GM12878 (cell line): ENCODE data around the gene RALGPS1. TPM values are rescaled to one million over a fixed set of nuclear protein-coding genes. Genes with fewer than 3 reads are reported as not detected.

Source experiments
- ATAC-seq: fragments of 200-7000 bp; cut with Tn5 transposase; 3 replicates; pipeline ENCODE4 v1.9.1; 2020; ENCODE audit warnings: mild to moderate bottlenecking, moderate library complexity
- BruUV-seq: library from RNA; stranded (reverse); fragments of 400-500 nt; replicated peaks from 2 replicates; lab custom pipeline; 2021; lab: Mats Ljungman, UMichigan
- CTCF ChIA-PET: fragments of 300-600 bp; sonication (Branson Sonifier 250); formaldehyde crosslinking; extraction: SDS; loops from one replicate; lab custom pipeline; 2021; ENCODE audit warnings: inconsistent platforms; lab: Yijun Ruan, JAX
- POLR2A ChIA-PET: fragments of 350-600 bp; formaldehyde crosslinking; extraction: SDS; loops from one replicate; lab custom pipeline; 2021; ENCODE audit warnings: inconsistent platforms; lab: Charles Lee
- RAD21 ChIA-PET: fragments of 300-600 bp; sonication (Branson Sonifier 250); formaldehyde crosslinking; loops from one replicate; lab custom pipeline; 2023; ENCODE audit warnings: antibody characterized with exemption; ENCODE audit not compliant: unreplicated experiment; lab: Charles Lee
- SMC1A ChIA-PET: fragments of 300-600 bp; sonication (Branson Sonifier 250); formaldehyde crosslinking; loops from one replicate; lab custom pipeline; 2023; ENCODE audit not compliant: unreplicated experiment, uncharacterized antibody; lab: Charles Lee
- DNase-seq: peaks from one replicate; pipeline ENCODE4 v3.0.0-alpha.2; 2011; ENCODE audit warnings: low read depth, low spot score
- FAIRE-seq: peaks from 3 replicates; lab custom pipeline; 2011; peaks lifted over from hg19 to GRCh38; lab: Jason Lieb, UNC
- H2AFZ ChIP-seq: 2 replicates; pipeline ENCODE4 v1.6.0; 2011; ENCODE audit warnings: low read depth, low read length, control low read depth; ENCODE audit not compliant: control insufficient read depth
- H3K27ac ChIP-seq: 2 replicates; pipeline ENCODE4 v1.5.1; 2011; ENCODE audit warnings: control low read depth; ENCODE audit not compliant: control insufficient read depth, insufficient read depth
- H3K27me3 ChIP-seq, 2 experiments: replicated peaks in 1 of 2; 2 replicates each; pipeline versions ENCODE4 v1.6.0 to v1.6.1; 2011; ENCODE audit warnings: low read length in 1 of 2; ENCODE audit not compliant: control insufficient read depth in 2 of 2, insufficient read depth in 2 of 2
- H3K36me3 ChIP-seq, 2 experiments: 2 replicates each; pipeline ENCODE4 v1.5.1; 2011; ENCODE audit warnings: low read length in 1 of 2; ENCODE audit not compliant: control insufficient read depth in 2 of 2, insufficient read depth in 2 of 2
- H3K4me1 ChIP-seq: 2 replicates; pipeline ENCODE4 v1.6.1; 2011; ENCODE audit warnings: mild to moderate bottlenecking, low read length, moderate library complexity, mixed read lengths; ENCODE audit not compliant: control insufficient read depth, insufficient read depth
- H3K4me2 ChIP-seq: 2 replicates; pipeline ENCODE4 v1.6.0; 2011; ENCODE audit warnings: control low read depth; ENCODE audit not compliant: control insufficient read depth, insufficient read depth
- H3K4me3 ChIP-seq: fragments of 200-600 bp; sonication (generic); 2 replicates; pipeline ENCODE4 v1.5.1; 2016
- H3K79me2 ChIP-seq: 2 replicates; pipeline ENCODE4 v1.6.0; 2011; ENCODE audit warnings: low read length; ENCODE audit not compliant: control insufficient read depth, insufficient read depth
- H3K9ac ChIP-seq: 2 replicates; pipeline ENCODE4 v1.8.0; 2011; ENCODE audit warnings: low read length, control low read depth, mixed read lengths; ENCODE audit not compliant: control insufficient read depth, insufficient read depth
- H3K9me3 ChIP-seq: replicated peaks from 3 replicates; pipeline ENCODE4 v1.5.1; 2011; ENCODE audit warnings: mild to moderate bottlenecking, low read length; ENCODE audit not compliant: control insufficient read depth, insufficient read depth
- H4K20me1 ChIP-seq: 2 replicates; pipeline ENCODE4 v1.6.0; 2011; ENCODE audit not compliant: control insufficient read depth, insufficient read depth
- ATF7 ChIP-seq: fragments of 450-650 bp; IDR thresholded peaks from 2 replicates; pipeline ENCODE4 v1.6.1; 2016; ENCODE audit warnings: low read depth, mild to moderate bottlenecking
- ESRRA ChIP-seq: IDR thresholded peaks from 2 replicates; pipeline ENCODE4 v1.6.1; 2012; ENCODE audit warnings: mild to moderate bottlenecking, low read length, improper control_type of control experiment
- JUND ChIP-seq: IDR thresholded peaks from 2 replicates; pipeline ENCODE4 v1.6.1; 2012; ENCODE audit warnings: low read depth, mild to moderate bottlenecking, low read length, improper control_type of control experiment, moderate library complexity
- NR2C2 ChIP-seq: IDR thresholded peaks from 2 replicates; pipeline ENCODE4 v1.6.1; 2011; ENCODE audit warnings: borderline replicate concordance, low read depth; ENCODE audit not compliant: control insufficient read depth, insufficient read length
- POU2F2 ChIP-seq: IDR thresholded peaks from 3 replicates; pipeline ENCODE4 v1.6.1; 2011; ENCODE audit warnings: low read depth, mild to moderate bottlenecking, low read length, borderline replicate concordance
- SUPT20H ChIP-seq: IDR thresholded peaks from 2 replicates; pipeline ENCODE4 v1.6.1; 2011; ENCODE audit warnings: low read depth, mild to moderate bottlenecking, low read length, moderate library complexity, borderline replicate concordance; ENCODE audit not compliant: control insufficient read depth
- ZNF24 ChIP-seq: fragments of 450-650 bp; IDR thresholded peaks from 2 replicates; pipeline ENCODE4 v1.6.1; 2017; ENCODE audit warnings: antibody characterized with exemption, mild to moderate bottlenecking
- WGBS: methylation state at CpG from one replicate; pipeline ENCODE4 v1.1.6; 2016; ENCODE audit warnings: low lambda C conversion rate; ENCODE audit not compliant: insufficient replicate concordance, insufficient coverage; ENCODE audit errors: missing lambda C conversion rate; 5-methylcytosine and 5-hydroxymethylcytosine counted together
- in situ Hi-C: fragments of 300-500 bp; cut with MboI; formaldehyde crosslinking; loops from 9 replicates; pipeline ENCODE4 v1.14.3; 2018; ENCODE audit warnings: mixed read lengths
- intact Hi-C: fragments of 100-400 bp; cut with micrococcal nuclease; formaldehyde crosslinking; loops from one replicate; pipeline ENCODE4 v1.14.2; 2022; ENCODE audit not compliant: unreplicated experiment
- polyA plus RNA-seq, 11 experiments: library from polyadenylated mRNA; depleted of rRNA in 4 of 11; unstranded in 6 of 11; stranded (reverse) in 5 of 11; fragments of >200 nt; fragmentation: Nextera tagmentation in 4 of 11; fragmentation: Illumina TruSeq in 1 of 11; extraction: Ambion mirVana in 4 of 11; extraction: Trizol in 1 of 11; gene quantifications; 1 replicate in 1 of 11; 2 replicates in 10 of 11; pipeline versions ENCODE4 v1.2.1 to v1.2.3, GENCODE V29; 2011 to 2016; ENCODE audit warnings: inconsistent platforms in 2 of 11, missing spikeins in 2 of 11, low read depth in 1 of 11
- total RNA-seq, 4 experiments: library from RNA; depleted of rRNA in 3 of 4; stranded (reverse); fragments of >200 nt in 3 of 4; fragmentation: Illumina TruSeq in 1 of 4; extraction: Trizol in 1 of 4; gene quantifications; 2 replicates each; pipeline versions ENCODE4 v1.2.1 to v1.2.3, GENCODE V29; 2013 to 2021
- TF ChIP-seq, protein P1 (sequence below): IDR thresholded peaks from 2 replicates; pipeline ENCODE4 v1.6.1; 2012; ENCODE audit warnings: improper control_type of control experiment, low read depth, low read length; ENCODE audit not compliant: insufficient replicate concordance

The RALGPS1 gene
- total and polyA plus RNA-seq, 10 of the 15 experiments (the other 5 are each of a cell fraction or from before 2014, with no cell fraction given): 0.13 to 5.6 (median 2.7) TPM

DNA sequence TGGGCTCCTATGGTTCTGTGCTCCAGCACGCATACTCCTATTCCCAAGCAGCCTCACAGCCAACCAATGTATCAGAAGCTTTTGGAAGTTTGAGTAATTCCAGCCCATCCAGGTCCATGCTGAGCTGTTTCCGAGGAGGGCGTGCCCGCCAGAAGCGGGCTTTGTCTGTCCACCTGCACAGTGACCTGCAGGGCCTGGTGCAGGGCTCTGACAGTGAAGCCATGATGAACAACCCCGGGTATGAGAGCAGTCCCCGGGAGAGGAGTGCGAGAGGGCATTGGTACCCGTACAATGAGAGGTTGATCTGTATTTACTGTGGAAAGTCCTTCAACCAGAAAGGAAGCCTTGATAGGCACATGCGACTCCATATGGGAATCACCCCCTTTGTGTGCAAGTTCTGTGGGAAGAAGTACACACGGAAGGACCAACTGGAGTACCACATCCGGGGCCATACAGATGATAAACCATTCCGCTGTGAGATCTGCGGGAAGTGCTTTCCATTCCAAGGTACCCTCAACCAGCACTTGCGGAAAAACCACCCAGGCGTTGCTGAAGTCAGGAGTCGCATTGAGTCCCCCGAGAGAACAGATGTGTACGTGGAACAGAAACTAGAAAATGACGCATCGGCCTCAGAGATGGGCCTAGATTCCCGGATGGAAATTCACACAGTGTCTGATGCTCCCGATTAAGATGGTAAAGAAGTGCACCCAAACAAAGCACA is 34.2 kb upstream of the RALGPS1 start (continued):
- TF ChIP-seq JUND: no peak
- TF ChIP-seq ATF7: no peak
- TF ChIP-seq ESRRA: no peak

DNA sequence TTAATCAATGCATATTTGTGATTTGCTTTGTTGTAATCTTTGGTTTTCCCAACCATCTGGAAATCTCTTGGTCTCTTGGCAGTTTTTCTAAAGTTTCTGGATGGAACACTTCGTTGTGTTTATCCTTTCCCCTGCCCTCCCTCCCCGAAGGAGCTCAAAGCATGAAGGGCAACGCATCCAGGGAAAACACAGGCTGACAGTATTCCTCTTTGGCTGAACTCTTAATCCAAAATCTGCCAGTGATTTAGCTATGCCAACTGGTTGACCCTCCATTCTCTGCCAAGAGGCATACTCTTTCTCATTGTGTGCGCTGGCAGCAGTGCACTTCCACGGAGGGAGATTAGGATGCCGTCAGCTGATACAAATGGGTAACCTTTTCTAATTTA is 33.6 kb upstream of the RALGPS1 start:
- ChIA-PET SMC1A (no interaction called here), POLR2A (no interaction called here), RAD21 (no interaction called here), CTCF (no interaction called here)
- intact Hi-C loops: no loop called here
- no peaks in the 10 kb centered on the region for H3K4me1 ChIP-seq
- in situ Hi-C loops: no loop called here
- H3K36me3 ChIP-seq: peaks cover 10 to 24% of the 10 kb centered on the region in 2 experiments
- no peak overlapping the region for H3K4me2 ChIP-seq
- WGBS: 98% methylated on average over 6 of the region's 6 CpGs
- H3K9ac ChIP-seq: no peak overlapping the region
- H3K79me2 ChIP-seq: no peaks in the 10 kb centered on the region; the same call in 1 of the 2 replicates
- no peak overlapping the region for H3K4me3 ChIP-seq
- BruUV-seq: no TSS peak
- H2AFZ ChIP-seq: no peak overlapping the region
- TF ChIP-seq SUPT20H (no peak), POU2F2 (no peak), NR2C2 (no peak), ZNF24 (no peak)
- TF ChIP-seq, protein P1, sequence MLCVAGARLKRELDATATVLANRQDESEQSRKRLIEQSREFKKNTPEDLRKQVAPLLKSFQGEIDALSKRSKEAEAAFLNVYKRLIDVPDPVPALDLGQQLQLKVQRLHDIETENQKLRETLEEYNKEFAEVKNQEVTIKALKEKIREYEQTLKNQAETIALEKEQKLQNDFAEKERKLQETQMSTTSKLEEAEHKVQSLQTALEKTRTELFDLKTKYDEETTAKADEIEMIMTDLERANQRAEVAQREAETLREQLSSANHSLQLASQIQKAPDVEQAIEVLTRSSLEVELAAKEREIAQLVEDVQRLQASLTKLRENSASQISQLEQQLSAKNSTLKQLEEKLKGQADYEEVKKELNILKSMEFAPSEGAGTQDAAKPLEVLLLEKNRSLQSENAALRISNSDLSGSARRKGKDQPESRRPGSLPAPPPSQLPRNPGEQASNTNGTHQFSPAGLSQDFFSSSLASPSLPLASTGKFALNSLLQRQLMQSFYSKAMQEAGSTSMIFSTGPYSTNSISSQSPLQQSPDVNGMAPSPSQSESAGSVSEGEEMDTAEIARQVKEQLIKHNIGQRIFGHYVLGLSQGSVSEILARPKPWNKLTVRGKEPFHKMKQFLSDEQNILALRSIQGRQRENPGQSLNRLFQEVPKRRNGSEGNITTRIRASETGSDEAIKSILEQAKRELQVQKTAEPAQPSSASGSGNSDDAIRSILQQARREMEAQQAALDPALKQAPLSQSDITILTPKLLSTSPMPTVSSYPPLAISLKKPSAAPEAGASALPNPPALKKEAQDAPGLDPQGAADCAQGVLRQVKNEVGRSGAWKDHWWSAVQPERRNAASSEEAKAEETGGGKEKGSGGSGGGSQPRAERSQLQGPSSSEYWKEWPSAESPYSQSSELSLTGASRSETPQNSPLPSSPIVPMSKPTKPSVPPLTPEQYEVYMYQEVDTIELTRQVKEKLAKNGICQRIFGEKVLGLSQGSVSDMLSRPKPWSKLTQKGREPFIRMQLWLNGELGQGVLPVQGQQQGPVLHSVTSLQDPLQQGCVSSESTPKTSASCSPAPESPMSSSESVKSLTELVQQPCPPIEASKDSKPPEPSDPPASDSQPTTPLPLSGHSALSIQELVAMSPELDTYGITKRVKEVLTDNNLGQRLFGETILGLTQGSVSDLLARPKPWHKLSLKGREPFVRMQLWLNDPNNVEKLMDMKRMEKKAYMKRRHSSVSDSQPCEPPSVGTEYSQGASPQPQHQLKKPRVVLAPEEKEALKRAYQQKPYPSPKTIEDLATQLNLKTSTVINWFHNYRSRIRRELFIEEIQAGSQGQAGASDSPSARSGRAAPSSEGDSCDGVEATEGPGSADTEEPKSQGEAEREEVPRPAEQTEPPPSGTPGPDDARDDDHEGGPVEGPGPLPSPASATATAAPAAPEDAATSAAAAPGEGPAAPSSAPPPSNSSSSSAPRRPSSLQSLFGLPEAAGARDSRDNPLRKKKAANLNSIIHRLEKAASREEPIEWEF: no peak
- DNase-seq (no peak), FAIRE-seq (no peak), ATAC-seq (no peak)
- no peaks in the 10 kb centered on the region for H3K27me3 ChIP-seq
- no peaks in the 10 kb centered on the region for H4K20me1 ChIP-seq
- no peak overlapping the region for H3K27ac ChIP-seq
- no peaks in the 10 kb centered on the region for H3K9me3 ChIP-seq
